Muscle layer of duodenum (tissue), 2 donors: ENCODE data around the gene CCDC85C.

Source experiments
- H3K27ac ChIP-seq: one replicate; pipeline ENCODE4 v1.7.0; 2013; ENCODE audit warnings: mild to moderate bottlenecking, low read length
- H3K27me3 ChIP-seq: one replicate; pipeline ENCODE4 v1.7.0; 2013; ENCODE audit warnings: low read depth, mild to moderate bottlenecking, control low read depth, low read length
- H3K36me3 ChIP-seq, 2 donors: one replicate each; pipeline ENCODE4 v1.7.0; 2013; ENCODE audit warnings: low read length in 2 of 2, control low read depth in 1 of 2, mild to moderate bottlenecking in 1 of 2; ENCODE audit not compliant: insufficient read depth in 2 of 2, control insufficient read depth in 1 of 2
- H3K4me1 ChIP-seq, 2 donors: one replicate each; pipeline ENCODE4 v1.7.0; 2013; ENCODE audit warnings: low read length in 2 of 2, mild to moderate bottlenecking in 2 of 2, control low read depth in 1 of 2, moderate library complexity in 1 of 2; ENCODE audit not compliant: insufficient read depth in 2 of 2, control insufficient read depth in 1 of 2
- H3K4me3 ChIP-seq, 2 donors: one replicate each; pipeline ENCODE4 v1.7.0; 2013; ENCODE audit warnings: low read length in 2 of 2, low read depth in 1 of 2, mild to moderate bottlenecking in 1 of 2
- H3K9me3 ChIP-seq, 2 donors: one replicate each; pipeline ENCODE4 v1.7.0; 2013; ENCODE audit warnings: low read length in 2 of 2, control low read depth in 1 of 2, mild to moderate bottlenecking in 1 of 2; ENCODE audit not compliant: control insufficient read depth in 1 of 2
- donor health status: healthy.

The CCDC85C gene

DNA sequence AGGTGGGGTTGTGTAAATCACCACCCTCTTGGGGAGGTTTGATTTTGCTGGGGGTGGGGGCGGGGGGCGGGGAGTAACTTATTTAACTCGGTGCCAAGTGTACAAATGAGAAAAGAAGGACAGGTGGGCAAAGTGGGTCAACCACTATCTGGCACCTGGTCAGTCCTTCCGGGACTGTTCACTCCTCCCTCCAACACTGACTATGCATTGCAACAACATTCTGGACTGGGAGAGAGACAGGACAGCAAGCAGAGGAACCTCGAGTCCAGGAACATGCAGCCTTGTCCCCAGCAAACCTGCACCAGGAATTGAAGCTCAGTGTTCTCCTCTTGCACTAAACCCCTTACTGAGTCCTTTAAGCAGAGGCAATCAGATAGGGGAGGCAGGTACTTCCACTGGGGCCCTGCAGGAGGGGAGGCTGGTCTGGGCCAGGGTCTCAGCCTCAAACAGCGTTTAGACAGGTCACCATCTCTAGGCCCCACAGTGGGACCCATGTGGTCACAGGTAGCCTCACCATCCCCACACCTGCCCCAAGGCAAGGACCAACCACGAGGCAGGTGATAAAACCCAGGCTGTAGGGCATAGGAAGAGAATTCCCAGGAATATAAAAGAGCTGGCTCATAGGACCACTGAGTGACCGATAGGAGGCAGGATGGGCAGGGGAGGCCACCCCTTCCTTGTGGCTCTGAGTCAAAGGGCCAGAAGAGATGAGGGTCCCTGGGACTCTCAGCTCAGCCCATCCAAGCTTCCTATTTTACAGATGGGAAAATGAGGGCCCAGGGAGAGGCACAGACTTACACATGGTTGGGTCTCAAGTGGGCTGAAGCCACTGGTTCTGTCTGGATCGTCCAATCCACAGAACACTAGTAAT lies 9.8 kb downstream of the CCDC85C start:
- Histone ChIP-seq H3K27ac (no peak overlapping the region), H3K4me3 (no peak overlapping the region), H3K27me3 (no peaks in the 10 kb centered on the region), H3K4me1 (peaks cover 8 to 54% of the 10 kb centered on the region in 2 donors), H3K9me3 (no peaks in the 10 kb centered on the region), H3K36me3 (no peaks in the 10 kb centered on the region)

DNA sequence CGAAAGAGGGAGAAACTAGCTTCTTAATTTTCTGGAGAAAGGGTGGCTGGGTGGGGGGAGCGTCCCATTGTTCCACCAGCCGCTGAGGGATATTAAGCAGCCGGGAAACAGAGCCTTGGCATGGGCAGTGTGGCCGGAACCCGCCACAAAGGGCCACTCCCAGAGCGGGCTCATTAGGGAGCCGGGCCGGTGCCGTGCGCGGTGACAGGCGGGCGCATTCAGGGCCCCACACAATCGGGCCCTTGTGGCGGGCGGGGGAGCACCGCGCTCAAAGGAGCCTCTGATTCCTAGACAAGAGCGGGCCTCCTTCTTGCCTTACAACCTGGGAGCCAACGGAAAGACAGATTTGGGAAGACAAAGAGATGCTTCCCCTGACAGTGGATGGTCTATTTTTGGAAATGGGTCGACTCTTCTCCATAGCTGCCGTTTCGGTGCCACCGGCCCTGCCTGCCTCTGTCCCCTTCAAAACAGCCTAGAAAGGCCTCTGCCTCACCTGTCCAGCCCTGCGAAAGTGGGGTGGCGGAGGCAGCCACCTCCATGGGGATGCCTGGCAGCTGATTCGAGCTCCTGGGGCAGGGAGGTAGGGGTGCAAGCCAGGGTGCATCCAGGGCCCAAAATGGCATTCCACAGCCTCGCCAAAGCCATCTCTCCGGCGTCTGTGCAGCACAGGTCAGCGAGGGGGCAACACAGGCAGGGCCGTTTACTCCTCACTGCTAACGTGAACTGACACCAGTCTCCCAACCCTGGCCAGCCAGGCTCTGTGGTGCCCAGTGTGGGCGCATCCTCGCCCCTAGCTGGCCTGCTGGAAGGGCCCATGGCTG lies 10.9 kb downstream of the CCDC85C start:
- Histone ChIP-seq H3K9me3 (no peaks in the 10 kb centered on the region), H3K4me3 (no peak overlapping the region), H3K27me3 (no peaks in the 10 kb centered on the region), H3K36me3 (no peaks in the 10 kb centered on the region), H3K27ac (no peak overlapping the region), H3K4me1 (peaks cover 8 to 59% of the 10 kb centered on the region in 2 donors)

DNA sequence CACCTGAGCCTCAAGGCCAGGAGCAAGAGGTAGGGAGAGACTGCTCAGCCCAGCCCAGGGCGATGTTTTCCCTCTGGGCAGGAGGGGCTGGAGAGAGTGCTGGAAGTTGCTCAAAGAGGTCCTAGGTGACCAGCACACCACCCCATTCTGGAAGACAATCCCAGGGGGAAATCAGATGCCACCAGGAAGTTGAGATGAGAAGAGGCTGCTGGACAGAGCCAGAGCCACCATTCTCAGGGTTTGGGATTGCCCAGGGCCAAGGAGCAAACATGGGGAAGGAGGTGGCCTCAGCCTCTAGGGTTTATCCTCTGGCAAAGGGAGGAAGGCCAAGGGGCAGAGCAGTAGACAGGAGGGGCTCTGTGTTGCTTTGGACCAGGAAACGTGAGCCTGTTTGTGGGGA lies 11.6 kb downstream of the CCDC85C start:
- H3K4me3 ChIP-seq, result no peak overlapping the region
- peaks cover 8 to 65% of the 10 kb centered on the region in 2 donors for H3K4me1 ChIP-seq
- H3K27ac ChIP-seq, result no peak overlapping the region

DNA sequence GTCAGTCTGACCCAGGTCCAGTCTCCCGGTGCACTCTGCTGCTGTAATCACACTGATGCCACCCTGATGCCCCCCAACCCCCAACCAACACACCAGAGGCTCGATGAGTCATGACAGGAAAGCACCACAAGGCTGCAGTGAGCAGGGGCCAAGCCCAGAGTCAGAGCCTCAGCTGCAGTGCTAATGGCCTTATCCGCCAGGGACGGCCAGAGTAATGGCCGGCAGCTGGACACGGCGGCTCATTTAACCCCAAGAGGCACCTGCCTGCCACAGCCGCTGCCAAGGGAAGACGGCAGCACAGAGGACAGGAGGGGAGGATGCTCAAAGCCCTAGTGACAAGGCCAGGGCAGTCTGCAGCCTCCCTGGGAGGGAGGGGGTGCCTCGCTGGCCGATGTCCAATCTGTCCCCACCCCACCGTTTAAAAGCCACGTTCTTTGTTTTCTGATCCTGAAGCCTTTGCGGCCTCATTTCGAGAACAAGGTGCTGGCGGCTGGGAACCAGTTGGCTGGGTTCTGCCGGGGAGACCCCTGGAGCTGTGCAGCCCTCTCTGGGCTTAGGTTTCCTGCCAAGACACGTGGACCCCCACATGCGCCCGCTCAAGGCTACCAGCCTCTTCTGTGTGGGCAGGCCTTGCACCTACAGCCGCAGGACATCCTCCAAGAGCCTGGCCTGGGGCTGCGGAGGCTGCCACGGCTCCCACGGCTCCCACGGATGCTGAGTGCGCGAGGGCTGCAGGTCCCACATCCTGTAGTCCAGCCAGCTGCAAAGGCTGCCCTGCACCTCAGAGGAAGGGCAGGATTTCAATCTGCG lies 13.1 kb downstream of the CCDC85C start:
- no peak overlapping the region for H3K4me3 ChIP-seq
- H3K36me3 ChIP-seq, result no peaks in the 10 kb centered on the region
- H3K4me1 ChIP-seq, result peaks cover 3 to 68% of the 10 kb centered on the region in 2 donors
- H3K27ac ChIP-seq, result no peak overlapping the region
- no peaks in the 10 kb centered on the region for H3K9me3 ChIP-seq
- H3K27me3 ChIP-seq, result no peaks in the 10 kb centered on the region

More for the DNA sequence above, 11.6 kb downstream of the CCDC85C start:
- no peaks in the 10 kb centered on the region for H3K36me3 ChIP-seq
- H3K9me3 ChIP-seq, result no peaks in the 10 kb centered on the region
- no peaks in the 10 kb centered on the region for H3K27me3 ChIP-seq

DNA sequence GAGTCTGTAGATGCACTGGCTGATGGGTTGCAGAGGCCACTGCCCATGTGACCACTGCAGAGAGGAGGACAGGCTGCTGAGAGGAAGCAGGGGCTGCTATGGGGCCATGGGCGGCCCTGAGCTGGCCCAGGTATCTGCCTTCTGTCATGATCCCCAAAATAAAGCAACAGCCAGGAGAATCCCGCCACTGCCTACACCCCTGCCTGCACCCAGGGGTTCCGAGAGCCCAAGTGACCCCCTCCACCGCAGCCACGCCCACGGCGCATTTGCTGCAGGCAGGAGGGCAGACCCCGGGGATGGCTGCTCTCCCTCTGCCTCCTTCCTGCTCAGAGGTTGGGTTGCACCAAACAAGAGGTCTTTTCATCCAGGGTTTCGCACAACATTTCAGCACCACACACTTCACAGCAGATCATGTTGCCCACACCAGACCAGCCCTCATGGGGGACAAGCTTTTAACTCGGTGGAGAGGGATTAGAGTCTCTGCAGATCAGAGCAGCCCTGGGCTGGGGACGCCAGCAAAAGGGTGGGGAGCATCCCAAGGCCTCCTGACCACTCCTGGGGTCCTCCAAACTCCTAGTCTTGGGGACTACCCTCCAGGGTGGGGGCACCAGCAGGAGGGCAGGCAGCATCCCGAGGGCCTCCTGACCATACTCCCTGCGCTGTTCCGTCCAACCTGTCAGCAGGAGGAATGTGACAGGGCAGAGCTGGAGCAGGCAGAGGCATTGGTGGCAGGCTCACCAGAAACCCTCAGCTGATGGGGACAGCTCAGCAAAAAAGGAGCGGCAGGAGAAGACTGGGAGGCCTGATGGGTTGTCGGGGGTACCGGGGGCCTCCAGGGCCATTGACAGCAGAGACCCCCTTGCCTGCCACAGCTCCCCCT lies 14.1 kb downstream of the CCDC85C start:
- peaks cover 3 to 63% of the 10 kb centered on the region in 2 donors for H3K4me1 ChIP-seq
- H3K27me3 ChIP-seq, result no peaks in the 10 kb centered on the region
- no peaks in the 10 kb centered on the region for H3K36me3 ChIP-seq
- no peak overlapping the region for H3K27ac ChIP-seq
- H3K9me3 ChIP-seq, result no peaks in the 10 kb centered on the region
- no peak overlapping the region for H3K4me3 ChIP-seq

DNA sequence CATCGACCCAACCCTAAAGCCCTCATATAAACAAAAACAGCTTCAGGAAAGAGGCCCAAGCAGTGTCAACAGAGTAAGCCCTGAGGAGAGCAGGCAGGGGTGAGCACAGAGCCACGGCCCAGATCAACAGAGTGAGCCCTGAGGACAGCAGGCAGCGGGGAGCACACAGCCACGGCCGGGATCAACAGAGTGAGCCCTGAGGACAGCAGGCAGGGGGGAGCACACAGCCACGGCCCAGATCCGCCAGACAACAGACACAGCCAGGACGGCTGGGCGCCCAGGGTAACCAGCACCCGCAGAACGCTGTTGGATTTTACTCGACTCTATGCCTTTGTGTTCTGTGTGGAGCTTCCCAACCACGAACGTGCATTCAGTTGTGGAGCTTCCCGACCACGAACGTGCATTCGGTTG lies 15.0 kb downstream of the CCDC85C start:
- Histone ChIP-seq H3K27ac (no peak overlapping the region), H3K36me3 (no peaks in the 10 kb centered on the region), H3K9me3 (no peaks in the 10 kb centered on the region), H3K4me1 (peaks cover 3 to 63% of the 10 kb centered on the region in 2 donors), H3K27me3 (no peaks in the 10 kb centered on the region), H3K4me3 (no peak overlapping the region)

DNA sequence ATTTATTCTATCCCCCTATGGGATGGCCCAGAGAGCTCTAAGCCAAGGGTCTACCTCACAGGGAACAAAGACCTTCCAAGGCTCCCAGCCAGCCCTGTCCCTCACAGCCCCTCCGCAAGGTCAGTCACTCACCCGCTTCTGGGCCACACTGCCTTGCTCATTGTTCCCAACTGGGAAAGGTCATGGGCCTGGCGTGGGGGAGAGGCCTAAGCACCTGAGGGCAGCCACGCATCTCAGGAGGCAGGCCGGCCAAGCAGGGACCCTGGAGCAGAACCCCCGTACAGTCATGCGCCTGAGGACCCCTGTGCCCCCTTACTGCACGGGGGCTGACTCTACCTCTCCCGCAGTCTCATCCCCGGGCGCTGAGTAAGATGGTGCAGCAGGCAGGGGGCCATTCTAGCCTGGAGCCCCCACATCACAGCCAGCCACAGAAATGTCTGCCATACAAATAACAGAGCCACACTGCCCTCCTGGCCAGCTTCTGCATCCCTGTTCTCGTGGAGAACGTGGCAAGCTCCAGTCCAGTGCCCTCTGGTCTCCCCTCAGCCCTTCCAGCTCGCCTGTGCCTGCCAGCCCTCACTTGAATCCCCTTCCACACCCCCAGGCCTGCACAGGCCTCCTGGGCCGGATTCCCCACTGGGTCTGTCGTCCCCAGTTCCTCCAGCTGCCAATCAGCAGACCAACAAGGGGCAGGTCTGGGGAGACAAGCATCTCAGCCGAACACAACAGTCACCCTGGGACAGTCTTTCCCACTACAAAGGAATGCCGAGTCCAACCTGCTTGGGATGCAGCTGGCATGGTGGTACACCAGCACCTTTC lies 16.3 kb downstream of the CCDC85C start:
- Histone ChIP-seq H3K27ac (no peak overlapping the region), H3K4me1 (peaks cover 3 to 53% of the 10 kb centered on the region in 2 donors), H3K27me3 (no peaks in the 10 kb centered on the region), H3K9me3 (no peaks in the 10 kb centered on the region), H3K36me3 (no peaks in the 10 kb centered on the region), H3K4me3 (no peak overlapping the region)

DNA sequence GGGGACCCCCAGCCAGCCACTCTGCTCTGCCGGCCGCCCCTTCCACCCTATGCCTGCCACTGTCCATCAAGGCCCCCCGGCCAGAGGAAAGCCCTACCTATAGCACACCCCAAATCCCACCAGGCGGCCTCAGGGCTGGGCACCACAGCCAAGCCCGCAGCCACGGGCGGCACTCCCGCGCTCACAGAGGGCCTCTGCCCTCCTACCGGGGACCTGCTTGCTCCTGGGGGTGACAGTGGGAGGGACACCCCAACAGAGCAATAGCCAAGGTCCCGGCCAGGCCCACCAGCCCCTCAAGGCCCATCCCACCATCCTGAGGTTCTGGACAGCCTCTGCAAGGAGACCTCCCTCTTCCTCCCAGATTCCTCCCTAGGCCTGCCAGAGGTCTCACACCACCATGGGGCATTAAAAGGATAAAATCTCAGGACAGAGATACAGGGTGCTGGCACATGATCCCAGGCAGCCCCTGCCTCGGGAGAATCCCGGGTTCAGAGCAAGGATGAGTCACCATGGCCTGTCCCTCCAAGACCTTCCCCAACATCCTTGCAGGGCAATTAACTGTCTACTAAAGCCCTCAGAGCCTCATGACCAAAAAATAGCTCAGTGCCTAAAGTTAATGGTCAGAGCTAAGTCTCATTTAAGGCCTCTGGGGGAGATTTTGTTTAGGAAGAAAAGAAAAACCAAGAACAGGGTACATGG lies 17.1 kb downstream of the CCDC85C start:
- Histone ChIP-seq H3K9me3 (no peaks in the 10 kb centered on the region), H3K4me1 (peaks cover 3 to 49% of the 10 kb centered on the region in 2 donors), H3K27me3 (no peaks in the 10 kb centered on the region), H3K36me3 (no peaks in the 10 kb centered on the region), H3K4me3 (no peak overlapping the region), H3K27ac (no peak overlapping the region)

DNA sequence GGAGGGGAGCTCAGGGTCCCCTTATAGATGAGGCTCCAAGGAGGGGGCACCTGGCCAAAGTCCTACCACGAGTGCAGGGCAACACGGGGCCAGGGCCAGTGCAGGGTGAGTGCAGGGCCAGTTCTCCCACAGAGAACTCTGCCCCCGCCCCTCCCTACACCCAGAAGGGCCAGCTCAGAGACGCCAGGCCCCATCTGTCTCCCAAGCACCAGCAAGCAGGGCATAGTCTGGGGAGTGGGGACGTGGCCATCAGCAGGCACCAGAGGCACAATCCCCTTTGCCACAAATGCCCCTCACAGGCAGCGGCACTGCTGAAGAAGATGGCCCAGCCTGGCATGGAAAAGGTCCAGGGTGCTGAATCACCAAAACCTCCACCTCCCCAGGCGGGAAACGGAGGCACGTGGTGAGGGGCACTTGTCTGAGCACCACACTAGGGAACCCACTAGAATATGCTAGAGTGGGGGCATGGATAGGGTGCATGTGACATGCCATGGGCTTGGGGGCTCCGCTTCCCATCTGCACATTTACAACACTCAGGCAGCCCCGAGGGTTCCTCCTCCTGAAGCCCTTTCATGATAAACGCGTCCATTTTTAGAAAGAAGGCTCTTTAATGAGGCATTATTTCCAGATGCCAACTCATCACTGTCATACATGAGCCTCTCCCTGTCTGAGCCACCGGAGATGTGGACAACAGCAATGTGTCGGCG lies 17.8 kb downstream of the CCDC85C start:
- Histone ChIP-seq H3K36me3 (no peaks in the 10 kb centered on the region), H3K4me1 (peaks cover 3 to 48% of the 10 kb centered on the region in 2 donors), H3K4me3 (no peak overlapping the region), H3K27ac (no peak overlapping the region), H3K9me3 (no peaks in the 10 kb centered on the region), H3K27me3 (no peaks in the 10 kb centered on the region)
